Measurements from ENCODE around the gene CYSRT1.
A peak's percentile ranks its signal among the peaks of the same experiment; 100 is the strongest.

CYSRT1 gene

GRCh38 chr9:137224830-137225694 lies at the start of gene CYSRT1:
CYSRT1 (plus strand) TSS chr9:137225174; CDS start chr9:137225622, 448 bp downstream.
- DNase-seq (ENCODE audit: low read depth in 2 of 2): no peak

- no peak for DNase-seq (ENCODE audit: low read depth in 2 of 2)
Measured at GRCh38 chr9:137175345-137175961, 49.5 kb upstream of the CYSRT1 start.

GRCh38 chr9:137176302-137177182 lies 48.4 kb upstream of the CYSRT1 start:
- no peak for DNase-seq (ENCODE audit: low read depth in 2 of 2)

GRCh38 chr9:137178201-137178938 lies 46.6 kb upstream of the CYSRT1 start:
- DNase-seq (ENCODE audit: low read depth in 2 of 2): no peak

GRCh38 chr9:137178939-137179630 lies 45.9 kb upstream of the CYSRT1 start:
- no peak for DNase-seq (ENCODE audit: low read depth in 2 of 2)

- DNase-seq (ENCODE audit: low read depth in 2 of 2): no peak
Measured at GRCh38 chr9:137179761-137180160, 45.2 kb upstream of the CYSRT1 start.

GRCh38 chr9:137180491-137180890 lies 44.5 kb upstream of the CYSRT1 start:
- DNase-seq (ENCODE audit: low read depth in 2 of 2): no peak

GRCh38 chr9:137181680-137182079 lies 43.3 kb upstream of the CYSRT1 start:
- no peak for DNase-seq (ENCODE audit: low read depth in 2 of 2)

GRCh38 chr9:137182836-137183235 lies 42.1 kb upstream of the CYSRT1 start:
- DNase-seq (ENCODE audit: low read depth in 2 of 2): no peak

- DNase-seq (ENCODE audit: low read depth in 2 of 2): no peak
Measured at GRCh38 chr9:137183980-137184595, 40.9 kb upstream of the CYSRT1 start.

GRCh38 chr9:137184881-137185660 lies 39.9 kb upstream of the CYSRT1 start:
- no peak for DNase-seq (ENCODE audit: low read depth in 2 of 2)

- DNase-seq (ENCODE audit: low read depth in 2 of 2): no peak
Measured at GRCh38 chr9:137185921-137186320, 39.1 kb upstream of the CYSRT1 start.

- no peak for DNase-seq (ENCODE audit: low read depth in 2 of 2)
Measured at GRCh38 chr9:137186385-137186784, 38.6 kb upstream of the CYSRT1 start.

- DNase-seq (ENCODE audit: low read depth in 2 of 2): no peak
Measured at GRCh38 chr9:137187386-137187785, 37.6 kb upstream of the CYSRT1 start.

- no peak for DNase-seq (ENCODE audit: low read depth in 2 of 2)
Measured at GRCh38 chr9:137188086-137188489, 36.9 kb upstream of the CYSRT1 start.

GRCh38 chr9:137188490-137189296 lies 36.3 kb upstream of the CYSRT1 start, which contains the start of the genes ANAPC2 and SSNA1:
ANAPC2 (minus strand) TSS chr9:137188560; CDS start chr9:137188532, 28 bp downstream.
SSNA1 (plus strand) TSS chr9:137188676; CDS start chr9:137188727, 51 bp downstream.
- DNase-seq (ENCODE audit: low read depth in 2 of 2): peak; percentile 77 to 90

- DNase-seq (ENCODE audit: low read depth in 2 of 2): no peak
Measured at GRCh38 chr9:137189297-137190295, 35.4 kb upstream of the CYSRT1 start.

All from stimulated activated CD8-positive, alpha-beta memory T cell treated with anti-CD3 and anti-CD28 coated beads, Interleukin-15, amount 100 ng/mL, for 4 hours (primary cell).